GM23338 (cell line): ENCODE measurements around the gene ACY1. TPM values are rescaled to one million over a fixed set of nuclear protein-coding genes. Genes with fewer than 3 reads are reported as not detected.

ENCODE experiments used
- ATAC-seq: fragments of 200-7000 bp; cut with Tn5 transposase; 3 replicates; pipeline ENCODE4 v1.9.1; 2020
- DNase-seq: peaks from one replicate; pipeline ENCODE4 v3.0.0-alpha.2; 2015; ENCODE audit warnings: low spot score
- H2AFZ ChIP-seq: fragments of 200-600 bp; sonication (generic); 2 replicates; pipeline ENCODE4 v1.8.0; 2016; ENCODE audit warnings: antibody characterized with exemption, mild to moderate bottlenecking, moderate library complexity
- H3F3A ChIP-seq: fragments of 200-600 bp; sonication (generic); replicated peaks from 2 replicates; pipeline ENCODE4 v1.8.0; 2017; ENCODE audit warnings: antibody characterized with exemption, mixed run types, low read depth
- H3K27ac ChIP-seq: fragments of 200-600 bp; sonication (generic); 2 replicates; pipeline ENCODE4 v1.6.1; 2016; ENCODE audit warnings: low read depth
- H3K27me3 ChIP-seq: fragments of 200-600 bp; sonication (generic); 2 replicates; pipeline ENCODE4 v1.8.0; 2016; ENCODE audit warnings: mild to moderate bottlenecking, mixed run types, moderate library complexity; ENCODE audit not compliant: insufficient read depth
- H3K36me3 ChIP-seq: fragments of 200-600 bp; sonication (generic); 2 replicates; pipeline ENCODE4 v1.8.0; 2016; ENCODE audit warnings: mild to moderate bottlenecking; ENCODE audit not compliant: insufficient read depth
- H3K4me1 ChIP-seq: fragments of 200-600 bp; sonication (generic); 2 replicates; pipeline ENCODE4 v1.8.0; 2016; ENCODE audit warnings: mild to moderate bottlenecking, moderate library complexity; ENCODE audit not compliant: insufficient read depth
- H3K4me2 ChIP-seq: fragments of 200-600 bp; sonication (generic); 2 replicates; pipeline ENCODE4 v1.7.1; 2017; ENCODE audit warnings: mixed run types
- H3K4me3 ChIP-seq: fragments of 200-600 bp; sonication (generic); 2 replicates; pipeline ENCODE4 v1.6.1; 2016; ENCODE audit warnings: mixed run types
- H3K79me2 ChIP-seq: fragments of 200-600 bp; sonication (generic); replicated peaks from 2 replicates; pipeline ENCODE4 v1.8.0; 2017; ENCODE audit warnings: mild to moderate bottlenecking; ENCODE audit not compliant: insufficient read depth
- H3K9me2 ChIP-seq: fragments of 200-600 bp; sonication (generic); 2 replicates; pipeline ENCODE4 v1.8.0; 2017; ENCODE audit not compliant: insufficient read depth
- H4K20me1 ChIP-seq: fragments of 200-600 bp; sonication (generic); replicated peaks from 2 replicates; pipeline ENCODE4 v1.8.0; 2017; ENCODE audit warnings: mild to moderate bottlenecking; ENCODE audit not compliant: insufficient read depth
- H3K27ac Mint-ChIP-seq: 2 replicates; pipeline ENCODE4 v1.8.0; 2020; ENCODE audit warnings: inconsistent platforms, mild to moderate bottlenecking, moderate library complexity, mixed read lengths
- H3K27me3 Mint-ChIP-seq: 3 replicates; pipeline ENCODE4 v1.8.0; 2022; ENCODE audit warnings: low read depth, mild to moderate bottlenecking, moderate library complexity, mixed read lengths, inconsistent platforms; ENCODE audit not compliant: insufficient read depth, poor library complexity
- H3K36me3 Mint-ChIP-seq: 3 replicates; pipeline ENCODE4 v1.8.0; 2021; ENCODE audit warnings: low read depth, mild to moderate bottlenecking, inconsistent platforms, moderate library complexity, mixed read lengths
- H3K4me1 Mint-ChIP-seq: 3 replicates; pipeline ENCODE4 v1.8.0; 2020; ENCODE audit warnings: mild to moderate bottlenecking, inconsistent platforms, mixed read lengths
- H3K4me3 Mint-ChIP-seq: 3 replicates; pipeline ENCODE4 v1.8.0; 2021; ENCODE audit warnings: moderate library complexity, mild to moderate bottlenecking, inconsistent platforms, mixed read lengths
- H3K9me3 Mint-ChIP-seq: 3 replicates; pipeline ENCODE4 v1.8.0; 2020; ENCODE audit warnings: moderate library complexity, mild to moderate bottlenecking, inconsistent platforms, mixed read lengths
- CTCF ChIP-seq, 2 experiments: fragments of 200-600 bp in 1 of 2; sonication (generic) in 1 of 2; conservative IDR thresholded peaks; 2 replicates each; pipeline versions ENCODE4 v1.5.1 to v1.6.1; 2016 to 2017; ENCODE audit warnings: antibody characterized with exemption in 2 of 2, low read depth in 2 of 2, mild to moderate bottlenecking in 2 of 2, moderate library complexity in 1 of 2
- ETS1 ChIP-seq: IDR thresholded peaks from 2 replicates; pipeline ENCODE4 v1.6.1; 2016; ENCODE audit warnings: antibody characterized with exemption
- EZH2 ChIP-seq: fragments of 200-600 bp; sonication (generic); IDR thresholded peaks from one replicate; pipeline ENCODE4 v1.8.0; 2017; ENCODE audit warnings: antibody characterized with exemption, mild to moderate bottlenecking, low read depth; ENCODE audit not compliant: unreplicated experiment
- JUNB ChIP-seq: IDR thresholded peaks from one replicate; pipeline ENCODE4 v1.6.1; 2016; ENCODE audit warnings: antibody characterized with exemption; ENCODE audit not compliant: unreplicated experiment
- NANOG ChIP-seq: IDR thresholded peaks from 2 replicates; pipeline ENCODE4 v1.6.1; 2016; ENCODE audit warnings: antibody characterized with exemption, borderline replicate concordance
- POLR2AphosphoS5 ChIP-seq: IDR thresholded peaks from 2 replicates; pipeline ENCODE4 v1.6.1; 2016; ENCODE audit warnings: antibody characterized with exemption, low read depth
- STAT1 ChIP-seq: IDR thresholded peaks from one replicate; pipeline ENCODE4 v1.6.1; 2016; ENCODE audit warnings: antibody characterized with exemption; ENCODE audit not compliant: unreplicated experiment
- ZNF114 ChIP-seq: fragments of 250-450 bp; sonication (Bioruptor Pico); IDR thresholded peaks from 2 replicates; pipeline ENCODE4 v1.5.0; 2020; ENCODE audit warnings: mild to moderate bottlenecking, moderate library complexity
- ZNF331 ChIP-seq: fragments of 250-450 bp; sonication (Bioruptor Pico); IDR thresholded peaks from 2 replicates; pipeline ENCODE4 v1.5.0; 2020; ENCODE audit warnings: low read depth, mild to moderate bottlenecking, moderate library complexity
- polyA plus RNA-seq: library from polyadenylated mRNA; unstranded; fragments of >200 nt; fragmentation: Nextera tagmentation; extraction: Ambion mirVana; gene quantifications from 2 replicates; pipeline ENCODE4 v1.2.1, GENCODE V29; 2016
- total RNA-seq: library from RNA; depleted of rRNA; stranded (reverse); fragments of >200 nt; shearing (Covaris generic); gene quantifications from 2 replicates; pipeline ENCODE4 v1.2.3, GENCODE V29; 2014
- TF ChIP-seq, protein P1 (sequence below): IDR thresholded peaks from one replicate; pipeline ENCODE4 v1.6.1; 2018; ENCODE audit warnings: antibody characterized with exemption; ENCODE audit not compliant: unreplicated experiment

ACY1 gene
- total and polyA plus RNA-seq, 2 experiments from 2014 or later, result 38.4 to 62.8 TPM

GRCh38 chr3:51964521-51964920 is 18.8 kb upstream of the ACY1 start:
- no peak overlapping the region for H3K4me3 Mint-ChIP-seq
- DNase-seq, result no peak
- Histone ChIP-seq H3F3A (peaks cover 13% of the 10 kb centered on the region; the same call in 1 of the 2 replicates), H3K9me2 (no peaks in the 10 kb centered on the region), H3K27ac (no peak overlapping the region), H3K27me3 (peaks cover 9% of the 10 kb centered on the region; the same call in 1 of the 2 replicates), H2AFZ (no peak overlapping the region), H3K36me3 (no peaks in the 10 kb centered on the region), H3K79me2 (no peaks in the 10 kb centered on the region), H3K4me2 (no peak overlapping the region), H3K4me1 (peaks cover 33% of the 10 kb centered on the region), H4K20me1 (no peaks in the 10 kb centered on the region), H3K4me3 (no peak overlapping the region)
- TF ChIP-seq JUNB (no peak), ZNF114 (CRISPR knock-in tag) (no peak), STAT1 (no peak), CTCF (conservative IDR thresholded peaks at IDR 0.05; ENCODE audit: low read depth in 2 of 2) (no peak), EZH2 (no peak)
- TF ChIP-seq, protein P1, sequence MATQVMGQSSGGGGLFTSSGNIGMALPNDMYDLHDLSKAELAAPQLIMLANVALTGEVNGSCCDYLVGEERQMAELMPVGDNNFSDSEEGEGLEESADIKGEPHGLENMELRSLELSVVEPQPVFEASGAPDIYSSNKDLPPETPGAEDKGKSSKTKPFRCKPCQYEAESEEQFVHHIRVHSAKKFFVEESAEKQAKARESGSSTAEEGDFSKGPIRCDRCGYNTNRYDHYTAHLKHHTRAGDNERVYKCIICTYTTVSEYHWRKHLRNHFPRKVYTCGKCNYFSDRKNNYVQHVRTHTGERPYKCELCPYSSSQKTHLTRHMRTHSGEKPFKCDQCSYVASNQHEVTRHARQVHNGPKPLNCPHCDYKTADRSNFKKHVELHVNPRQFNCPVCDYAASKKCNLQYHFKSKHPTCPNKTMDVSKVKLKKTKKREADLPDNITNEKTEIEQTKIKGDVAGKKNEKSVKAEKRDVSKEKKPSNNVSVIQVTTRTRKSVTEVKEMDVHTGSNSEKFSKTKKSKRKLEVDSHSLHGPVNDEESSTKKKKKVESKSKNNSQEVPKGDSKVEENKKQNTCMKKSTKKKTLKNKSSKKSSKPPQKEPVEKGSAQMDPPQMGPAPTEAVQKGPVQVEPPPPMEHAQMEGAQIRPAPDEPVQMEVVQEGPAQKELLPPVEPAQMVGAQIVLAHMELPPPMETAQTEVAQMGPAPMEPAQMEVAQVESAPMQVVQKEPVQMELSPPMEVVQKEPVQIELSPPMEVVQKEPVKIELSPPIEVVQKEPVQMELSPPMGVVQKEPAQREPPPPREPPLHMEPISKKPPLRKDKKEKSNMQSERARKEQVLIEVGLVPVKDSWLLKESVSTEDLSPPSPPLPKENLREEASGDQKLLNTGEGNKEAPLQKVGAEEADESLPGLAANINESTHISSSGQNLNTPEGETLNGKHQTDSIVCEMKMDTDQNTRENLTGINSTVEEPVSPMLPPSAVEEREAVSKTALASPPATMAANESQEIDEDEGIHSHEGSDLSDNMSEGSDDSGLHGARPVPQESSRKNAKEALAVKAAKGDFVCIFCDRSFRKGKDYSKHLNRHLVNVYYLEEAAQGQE, result no peak
- H3K27ac Mint-ChIP-seq, result no peak overlapping the region
- H3K9me3 Mint-ChIP-seq, result no peaks in the 10 kb centered on the region; the same call in 2 of the 3 replicates
- peaks cover 7% of the 10 kb centered on the region; the same call in 1 of the 3 replicates for H3K36me3 Mint-ChIP-seq
- no peak for ATAC-seq
- H3K27me3 Mint-ChIP-seq, result peaks cover 36% of the 10 kb centered on the region
- peaks cover 46% of the 10 kb centered on the region for H3K4me1 Mint-ChIP-seq

GRCh38 chr3:51966016-51966415 is 17.3 kb upstream of the ACY1 start:
- Histone ChIP-seq H3K4me3 (peak overlapping the region; percentile 62; the same call in 1 of the 2 replicates), H3K27ac (no peak overlapping the region), H3K36me3 (no peaks in the 10 kb centered on the region), H3K79me2 (no peaks in the 10 kb centered on the region), H4K20me1 (no peaks in the 10 kb centered on the region), H3K27me3 (peaks cover 9% of the 10 kb centered on the region; the same call in 1 of the 2 replicates), H2AFZ (no peak overlapping the region), H3K4me2 (peak overlapping the region; percentile 85), H3F3A (peaks cover 13% of the 10 kb centered on the region; the same call in 1 of the 2 replicates), H3K9me2 (no peaks in the 10 kb centered on the region), H3K4me1 (peaks cover 37% of the 10 kb centered on the region)
- Mint-ChIP-seq H3K27ac (no peak overlapping the region), H3K27me3 (peaks cover 32% of the 10 kb centered on the region), H3K9me3 (no peaks in the 10 kb centered on the region; the same call in 2 of the 3 replicates), H3K4me3 (peak overlapping the region; percentile 79), H3K36me3 (peaks cover 7% of the 10 kb centered on the region; the same call in 1 of the 3 replicates), H3K4me1 (peaks cover 60% of the 10 kb centered on the region)
- TF ChIP-seq, protein P1, result no peak
- TF ChIP-seq NANOG (no peak), ZNF114 (CRISPR knock-in tag) (no peak), ETS1 (no peak), POLR2AphosphoS5 (no peak), JUNB (no peak), STAT1 (no peak), EZH2 (no peak), CTCF (conservative IDR thresholded peaks at IDR 0.05; ENCODE audit: low read depth in 2 of 2) (no peak), ZNF331 (no peak)
- ATAC-seq, result no peak
- DNase-seq, result no peak
